SKM-1 (cell line): ENCODE results near the gene INPP5E.

Experiments
- DNase-seq: peaks from one replicate; lab custom pipeline; 2025; ENCODE audit not compliant: unreplicated experiment; lab: John Stamatoyannopoulos, UW

Gene INPP5E

GRCh38 chr9:136451221-136451877 lies 11.7 kb upstream of the INPP5E start:
- DNase-seq: no peak

- DNase-seq: no peak
These were observed 9.0 kb upstream of the INPP5E start for GRCh38 chr9:136448655-136449054.

DNA sequence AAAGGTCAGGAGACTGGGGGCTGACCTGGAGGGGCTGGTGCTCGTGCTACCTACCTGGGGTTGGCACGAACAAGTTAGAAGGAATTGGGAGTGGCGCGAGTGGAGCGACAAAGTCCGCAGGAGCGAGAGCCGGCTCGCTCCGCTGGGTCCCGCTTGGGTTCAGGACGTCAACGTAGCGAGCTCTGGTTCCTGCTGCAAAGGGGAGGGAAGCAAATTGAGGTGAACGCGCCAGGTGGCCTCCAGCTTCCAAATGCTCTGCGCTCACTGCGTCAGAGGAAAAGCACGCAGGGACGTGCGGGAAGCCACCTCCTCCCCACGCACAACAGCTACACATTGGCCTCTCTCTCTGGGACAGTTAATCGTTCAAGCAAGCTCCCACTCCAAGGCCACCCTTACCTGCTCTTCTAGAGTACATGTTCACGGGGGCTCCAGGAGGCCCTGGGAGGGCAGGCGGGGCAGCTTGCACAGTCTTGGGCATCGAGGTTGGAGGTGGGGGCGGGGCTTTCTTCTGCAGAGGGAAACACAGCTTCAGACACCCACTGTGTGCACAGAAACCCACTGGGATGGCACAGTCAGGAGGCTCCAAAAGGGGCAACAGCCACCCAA lies 7.6 kb upstream of the INPP5E start:
- no peak for DNase-seq

GRCh38 chr9:136445799-136446198 lies 6.2 kb upstream of the INPP5E start:
- no peak for DNase-seq

GRCh38 chr9:136444102-136444501 lies 4.5 kb upstream of the INPP5E start:
- DNase-seq: no peak

- no peak for DNase-seq
These were observed 4.0 kb upstream of the INPP5E start for GRCh38 chr9:136443687-136444086.

GRCh38 chr9:136443087-136443486 lies 3.4 kb upstream of the INPP5E start:
- DNase-seq: no peak

- no peak for DNase-seq
These were observed 2.6 kb upstream of the INPP5E start for GRCh38 chr9:136442265-136442664.

DNA sequence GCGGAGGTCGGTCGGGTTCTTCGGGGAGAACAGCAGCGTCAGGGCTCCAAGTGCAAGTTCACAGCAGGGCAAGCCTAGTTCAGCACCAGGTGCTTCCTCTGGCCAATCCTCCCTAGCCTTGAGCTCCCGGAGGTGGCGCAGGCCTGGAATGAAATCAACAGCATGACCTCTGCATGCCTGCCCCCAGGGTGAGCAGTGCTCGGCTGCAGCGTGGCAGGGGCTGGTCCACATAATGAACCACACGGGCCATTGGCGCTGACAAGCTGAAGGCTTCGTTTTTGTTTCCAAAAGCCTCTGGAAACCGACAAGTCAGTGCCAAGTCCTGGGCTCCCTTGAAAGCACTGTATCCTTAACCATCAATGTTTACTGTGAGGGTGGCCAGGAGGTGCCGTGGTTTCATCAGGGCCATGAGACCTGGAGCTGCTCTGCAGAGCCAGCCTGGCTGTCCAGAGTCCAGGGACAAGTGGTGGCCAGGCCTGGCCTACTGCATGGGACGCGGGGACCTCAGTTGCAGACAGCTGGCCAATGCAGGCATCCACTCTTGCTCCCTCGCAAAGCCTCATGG lies 2.1 kb upstream of the INPP5E start:
- DNase-seq: no peak

DNA sequence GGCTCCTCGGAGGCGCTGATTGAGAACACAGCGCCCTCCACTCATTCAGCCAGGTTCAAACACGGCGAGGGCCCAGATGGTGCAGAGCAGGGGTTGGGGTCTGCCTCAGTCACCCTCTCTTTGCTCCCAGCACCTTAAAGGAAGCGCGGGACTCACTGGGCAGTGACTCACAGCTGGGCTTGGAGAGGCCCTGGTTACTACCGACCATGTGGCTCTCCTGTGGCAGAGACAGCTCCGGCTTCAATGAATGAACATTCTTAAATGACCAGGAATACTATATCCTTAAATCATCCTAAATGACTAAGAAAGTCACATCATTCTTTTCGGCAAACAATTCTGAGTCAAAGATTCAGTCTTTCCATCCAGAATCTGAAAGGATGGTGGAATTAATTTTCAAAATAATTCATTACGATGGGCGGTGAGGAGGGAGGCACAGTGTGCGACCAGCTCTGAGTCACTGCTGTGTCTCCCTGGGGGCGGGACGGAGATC lies 1.6 kb upstream of the INPP5E start:
- no peak for DNase-seq

GRCh38 chr9:136438548-136439480 lies 831 bp downstream of the INPP5E start:
- DNase-seq: no peak

DNA sequence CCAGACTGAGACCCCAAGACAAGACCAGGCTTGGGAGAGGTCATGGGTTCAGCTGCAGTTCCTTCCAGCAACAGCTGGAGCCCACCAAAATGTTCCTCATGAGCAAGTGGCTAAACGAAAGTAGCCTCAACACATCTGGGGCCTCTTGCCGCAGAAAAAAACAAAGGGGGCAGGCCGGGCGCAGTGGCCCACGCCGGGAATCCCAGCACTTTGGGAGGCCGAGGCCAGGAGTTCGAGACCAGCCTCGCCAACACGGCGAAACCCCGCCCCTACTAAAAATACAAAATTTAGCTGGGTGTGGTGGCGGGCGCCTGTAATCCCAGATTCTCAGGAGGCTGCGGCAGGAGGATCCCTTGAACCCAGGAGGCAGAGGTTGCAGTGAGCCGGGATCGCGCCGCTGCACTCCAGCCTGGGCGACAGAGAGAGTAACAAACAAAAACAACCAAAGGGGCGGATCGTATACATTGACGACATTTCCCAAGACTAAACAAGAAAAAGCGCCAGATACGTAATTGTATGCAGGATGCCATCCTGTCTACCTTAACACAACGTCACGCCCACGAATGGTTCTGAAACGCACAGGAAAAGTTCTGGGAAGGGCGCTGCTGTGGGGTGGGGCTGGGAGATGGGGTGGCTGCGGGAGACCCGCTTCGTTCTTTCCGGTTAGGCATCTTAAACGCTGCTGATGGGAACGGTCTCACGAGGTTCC lies 1.7 kb downstream of the INPP5E start:
- DNase-seq: no peak

- no peak for DNase-seq
These were observed 2.2 kb downstream of the INPP5E start for GRCh38 chr9:136437430-136437829.

DNA sequence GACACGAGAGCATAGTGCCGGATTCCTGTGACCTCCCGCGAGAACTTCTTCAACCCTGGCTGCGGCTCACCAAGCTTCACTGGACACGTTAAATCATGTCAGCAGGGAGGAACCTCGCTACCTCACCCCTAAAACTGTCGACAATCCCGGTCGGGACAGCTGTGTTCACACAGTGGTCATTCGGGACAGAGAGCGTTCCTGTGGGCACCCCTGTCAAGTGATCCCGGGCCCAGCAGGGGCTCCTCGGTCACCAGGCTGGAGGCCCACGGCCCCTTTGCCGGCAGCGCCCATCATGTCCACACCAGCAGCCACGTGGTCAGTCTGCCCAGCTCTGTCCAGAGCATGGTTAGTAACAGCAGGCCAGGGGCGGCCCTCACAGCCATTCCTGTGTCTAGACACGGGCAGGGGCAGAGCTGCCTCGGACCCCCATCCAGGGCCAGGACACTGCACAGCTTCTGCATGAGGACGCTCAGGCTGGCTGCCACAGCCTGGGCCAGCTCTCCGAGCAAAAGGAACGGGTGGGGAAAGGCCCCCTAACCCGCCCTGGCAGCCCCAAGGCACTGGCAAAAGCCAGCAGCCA lies 3.5 kb downstream of the INPP5E start:
- DNase-seq: no peak

DNA sequence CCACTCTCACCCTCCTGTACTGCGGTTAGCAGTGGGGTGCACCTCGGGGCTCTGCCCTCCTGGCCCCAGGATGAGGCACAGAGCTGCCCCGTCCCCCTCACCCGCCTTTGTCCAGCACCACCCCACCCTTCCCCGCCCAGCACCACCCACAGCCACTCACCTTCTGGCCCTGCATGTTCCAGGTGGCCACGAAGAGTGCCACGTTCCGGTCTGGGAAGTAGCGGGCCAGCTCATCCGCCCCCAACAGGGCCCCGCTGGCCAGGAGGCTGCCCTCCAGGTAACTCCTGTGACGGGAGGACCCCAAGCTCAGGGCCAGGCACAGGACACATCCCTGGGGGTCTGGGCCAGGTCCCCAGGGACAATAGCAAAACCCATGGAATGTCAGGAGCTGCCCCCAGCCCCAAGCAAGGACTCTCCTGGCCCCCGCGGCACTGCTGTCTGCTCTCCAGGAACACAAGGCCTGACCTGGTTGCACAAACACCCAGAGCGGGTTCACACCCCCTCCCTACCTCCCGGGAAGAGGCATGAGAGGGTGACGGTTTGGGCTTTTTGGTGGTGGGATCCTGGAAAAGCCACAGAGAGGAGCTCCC lies 5.0 kb downstream of the INPP5E start:
- DNase-seq: no peak

DNA sequence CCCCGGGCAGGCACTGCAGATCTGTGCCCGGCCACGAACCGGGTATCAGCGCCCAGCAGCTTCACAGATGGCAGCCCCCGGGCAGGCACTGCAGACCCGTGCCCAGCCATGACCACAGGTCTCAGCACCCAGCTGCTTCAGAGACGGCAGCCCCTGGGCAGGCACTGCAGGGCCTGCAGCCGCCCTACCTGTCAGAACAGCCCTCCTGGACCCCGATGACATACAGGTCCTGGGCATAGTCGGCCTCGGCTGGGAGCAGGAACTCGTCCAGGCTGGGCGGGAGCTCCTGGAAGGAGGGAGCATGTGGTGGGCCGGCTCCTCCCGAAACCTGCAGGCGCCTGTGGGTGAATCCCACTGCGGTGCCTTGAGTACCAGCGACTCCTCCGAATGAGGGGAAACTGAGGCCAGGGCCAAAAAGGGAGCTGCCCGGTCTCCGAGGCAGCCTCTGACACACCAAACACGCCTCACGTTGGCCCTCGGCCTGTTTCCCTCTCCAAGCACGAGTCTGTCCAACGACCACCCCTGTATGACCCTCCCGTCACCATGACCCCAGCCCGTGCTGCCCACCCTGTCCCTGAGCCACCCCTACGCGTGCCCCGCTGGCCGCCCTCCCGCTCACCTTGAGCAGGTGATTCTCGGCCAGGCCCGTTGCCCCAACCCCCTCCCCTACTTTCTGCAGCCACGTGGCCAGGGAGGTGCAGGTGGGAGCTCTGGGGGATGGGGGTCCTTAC lies 5.6 kb downstream of the INPP5E start:
- no peak for DNase-seq

DNA sequence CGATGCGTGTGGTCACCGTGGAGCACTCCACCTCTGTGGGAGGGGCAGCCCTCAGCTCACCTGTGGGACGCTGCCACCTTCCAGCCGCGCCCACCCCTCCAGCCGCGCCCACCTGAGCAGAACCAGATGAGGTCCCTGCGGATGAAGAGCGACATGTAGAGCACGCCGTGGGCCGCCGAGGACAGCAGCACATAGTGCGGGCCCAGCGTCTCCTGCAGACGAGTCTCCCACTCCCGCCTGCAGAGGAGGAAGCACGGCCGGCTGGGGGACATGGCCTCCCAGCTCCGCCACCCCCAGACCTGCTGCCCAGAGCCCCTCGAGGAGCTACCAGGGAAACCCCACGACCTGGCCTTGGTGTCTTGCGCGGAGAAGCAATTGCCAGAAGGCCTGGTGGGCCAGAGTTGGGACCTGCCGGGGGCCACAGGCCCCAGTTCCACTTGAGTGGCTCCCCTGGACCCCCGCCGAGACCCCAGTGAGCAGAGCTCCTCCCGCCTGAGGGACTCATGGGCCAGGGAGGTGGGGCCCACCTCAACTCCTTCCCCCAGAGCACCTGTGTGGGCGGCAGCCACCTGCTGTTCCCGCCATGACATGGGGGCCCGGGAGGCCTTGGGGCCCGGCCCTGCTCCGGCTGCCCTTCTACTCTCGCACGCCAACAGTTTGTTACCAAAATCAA lies 6.5 kb downstream of the INPP5E start:
- DNase-seq: no peak

GRCh38 chr9:136432591-136432990 lies 7.1 kb downstream of the INPP5E start:
- no peak for DNase-seq

- no peak for DNase-seq
These were observed 7.8 kb downstream of the INPP5E start for GRCh38 chr9:136431782-136432350.
